HL-60/S4 (cell line): Measurements from ENCODE around the gene ARF1.

Source experiments
- in situ Hi-C: fragments of 300-500 bp; cut with MboI; formaldehyde crosslinking; loops from 2 replicates; pipeline ENCODE4 v1.14.3; 2022; ENCODE audit warnings: low sequenced_read_pairs

The ARF1 gene

GRCh38 chr1:228082214-228082917 lies at the start of gene ARF1:
TSS of gene ARF1 (plus strand) at chr1:228082708. CDS start at chr1:228097115, 14,407 bp downstream.
- in situ Hi-C loops = no loop called here

- in situ Hi-C loops = no loop called here
Observed at GRCh38 chr1:228033376-228033775, 49.1 kb upstream of the ARF1 start.

GRCh38 chr1:228034954-228035837 lies 47.3 kb upstream of the ARF1 start:
- in situ Hi-C loops = no loop called here

- in situ Hi-C loops = no loop called here
Observed at GRCh38 chr1:228035844-228036243, 46.7 kb upstream of the ARF1 start.

- in situ Hi-C loops = no loop called here
Observed at GRCh38 chr1:228036701-228037231, 45.7 kb upstream of the ARF1 start.

GRCh38 chr1:228037401-228038386 lies 44.8 kb upstream of the ARF1 start:
- in situ Hi-C loops = no loop called here

GRCh38 chr1:228038387-228039005 lies 44.0 kb upstream of the ARF1 start:
- in situ Hi-C loops = no loop called here

- in situ Hi-C loops = no loop called here
Observed at GRCh38 chr1:228039006-228039903, 43.3 kb upstream of the ARF1 start.

- in situ Hi-C loops = no loop called here
Observed at GRCh38 chr1:228039986-228040385, 42.5 kb upstream of the ARF1 start.

- in situ Hi-C loops = no loop called here
Observed at GRCh38 chr1:228041316-228041715, 41.2 kb upstream of the ARF1 start.

GRCh38 chr1:228042508-228042907 lies 40.0 kb upstream of the ARF1 start:
- in situ Hi-C loops = no loop called here

GRCh38 chr1:228043281-228043848 lies 39.1 kb upstream of the ARF1 start:
- in situ Hi-C loops = no loop called here

GRCh38 chr1:228044961-228045360 lies 37.5 kb upstream of the ARF1 start:
- in situ Hi-C loops = no loop called here

- in situ Hi-C loops = no loop called here
Observed at GRCh38 chr1:228045405-228045804, 37.1 kb upstream of the ARF1 start.

- in situ Hi-C loops = no loop called here
Observed at GRCh38 chr1:228045871-228046270, 36.6 kb upstream of the ARF1 start.

- in situ Hi-C loops = no loop called here
Observed at GRCh38 chr1:228046421-228047182, 35.9 kb upstream of the ARF1 start.

- in situ Hi-C loops = no loop called here
Observed at GRCh38 chr1:228047183-228047466, 35.4 kb upstream of the ARF1 start.

- in situ Hi-C loops = no loop called here
Observed at GRCh38 chr1:228048120-228048519, 34.4 kb upstream of the ARF1 start.
